ENCODE results near the gene AP1S3.

DNA sequence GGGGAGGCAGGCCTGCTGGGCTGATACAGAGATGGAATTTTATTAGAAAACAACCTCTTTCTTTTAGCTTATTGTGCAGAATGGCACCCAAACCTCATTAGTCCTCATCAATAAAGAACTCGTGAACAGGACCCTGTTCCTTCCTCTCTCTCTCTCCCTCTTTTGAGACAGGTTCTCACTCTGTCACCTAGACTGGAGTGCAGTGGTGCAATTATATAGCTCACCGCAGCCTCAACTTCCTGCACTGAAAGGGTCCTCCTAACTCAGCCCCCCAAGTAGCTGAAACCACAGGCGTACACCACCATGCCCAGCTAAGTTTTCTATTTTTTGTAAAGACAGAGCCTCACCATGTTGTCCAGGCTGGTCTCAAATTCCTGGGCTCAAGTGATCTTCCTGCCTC, 21.7 kb upstream of the AP1S3 start:
- TF ChIP-seq, protein P1, sequence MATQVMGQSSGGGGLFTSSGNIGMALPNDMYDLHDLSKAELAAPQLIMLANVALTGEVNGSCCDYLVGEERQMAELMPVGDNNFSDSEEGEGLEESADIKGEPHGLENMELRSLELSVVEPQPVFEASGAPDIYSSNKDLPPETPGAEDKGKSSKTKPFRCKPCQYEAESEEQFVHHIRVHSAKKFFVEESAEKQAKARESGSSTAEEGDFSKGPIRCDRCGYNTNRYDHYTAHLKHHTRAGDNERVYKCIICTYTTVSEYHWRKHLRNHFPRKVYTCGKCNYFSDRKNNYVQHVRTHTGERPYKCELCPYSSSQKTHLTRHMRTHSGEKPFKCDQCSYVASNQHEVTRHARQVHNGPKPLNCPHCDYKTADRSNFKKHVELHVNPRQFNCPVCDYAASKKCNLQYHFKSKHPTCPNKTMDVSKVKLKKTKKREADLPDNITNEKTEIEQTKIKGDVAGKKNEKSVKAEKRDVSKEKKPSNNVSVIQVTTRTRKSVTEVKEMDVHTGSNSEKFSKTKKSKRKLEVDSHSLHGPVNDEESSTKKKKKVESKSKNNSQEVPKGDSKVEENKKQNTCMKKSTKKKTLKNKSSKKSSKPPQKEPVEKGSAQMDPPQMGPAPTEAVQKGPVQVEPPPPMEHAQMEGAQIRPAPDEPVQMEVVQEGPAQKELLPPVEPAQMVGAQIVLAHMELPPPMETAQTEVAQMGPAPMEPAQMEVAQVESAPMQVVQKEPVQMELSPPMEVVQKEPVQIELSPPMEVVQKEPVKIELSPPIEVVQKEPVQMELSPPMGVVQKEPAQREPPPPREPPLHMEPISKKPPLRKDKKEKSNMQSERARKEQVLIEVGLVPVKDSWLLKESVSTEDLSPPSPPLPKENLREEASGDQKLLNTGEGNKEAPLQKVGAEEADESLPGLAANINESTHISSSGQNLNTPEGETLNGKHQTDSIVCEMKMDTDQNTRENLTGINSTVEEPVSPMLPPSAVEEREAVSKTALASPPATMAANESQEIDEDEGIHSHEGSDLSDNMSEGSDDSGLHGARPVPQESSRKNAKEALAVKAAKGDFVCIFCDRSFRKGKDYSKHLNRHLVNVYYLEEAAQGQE (IDR thresholded peaks at IDR 0.05; ENCODE audit: insufficient read depth in 1 of 2, low read depth in 2 of 2, low read length in 2 of 2): no peak
- TF ChIP-seq SIN3A (IDR thresholded peaks at IDR 0.05; ENCODE audit: borderline replicate concordance, insufficient read depth, low read length) (no peak), POLR2AphosphoS5 (IDR thresholded peaks at IDR 0.05; ENCODE audit: low read depth, low read length) (no peak)

Data from PFSK-1 (cell line).